HEK293 (cell line): ENCODE results near the gene BID.

Experiments used
- PRDM1 ChIP-seq: fragments of 450-650 bp; formaldehyde crosslinking; IDR thresholded peaks from 2 replicates; pipeline ENCODE4; 2016; ENCODE audit warnings: missing biosample characterization, missing genetic modification characterization
- ZBTB1 ChIP-seq: fragments of 450-650 bp; formaldehyde crosslinking; IDR thresholded peaks from 2 replicates; pipeline ENCODE4 v1.5.1; 2016; ENCODE audit warnings: missing biosample characterization, missing genetic modification characterization
- ZNF292 ChIP-seq: fragments of 450-650 bp; formaldehyde crosslinking; IDR thresholded peaks from 2 replicates; pipeline ENCODE4 v1.5.1; 2016; ENCODE audit warnings: low read depth, missing biosample characterization, missing genetic modification characterization, borderline replicate concordance
- ZNF324 ChIP-seq: fragments of 450-650 bp; formaldehyde crosslinking; IDR thresholded peaks from 2 replicates; pipeline ENCODE4 v1.5.1; 2016; ENCODE audit warnings: missing biosample characterization, missing genetic modification characterization
- ZNF510 ChIP-seq: fragments of 450-650 bp; formaldehyde crosslinking; IDR thresholded peaks from 2 replicates; pipeline ENCODE4 v1.5.1; 2018; ENCODE audit warnings: mild to moderate bottlenecking, missing genetic modification characterization, missing biosample characterization; ENCODE audit not compliant: insufficient replicate concordance
- ZNF585B ChIP-seq: fragments of 450-650 bp; formaldehyde crosslinking; IDR thresholded peaks from 2 replicates; pipeline ENCODE4 v1.5.1; 2016; ENCODE audit warnings: missing biosample characterization, missing genetic modification characterization
- TF ChIP-seq, protein P1 (sequence below): fragments of 450-650 bp; formaldehyde crosslinking; IDR thresholded peaks from 2 replicates; pipeline ENCODE4 v1.5.1; 2016; ENCODE audit warnings: missing biosample characterization, missing genetic modification characterization
- TF ChIP-seq, protein P2 (sequence below): fragments of 450-650 bp; formaldehyde crosslinking; IDR thresholded peaks from 2 replicates; pipeline ENCODE4 v1.5.1; 2016; ENCODE audit warnings: missing biosample characterization, missing genetic modification characterization, borderline replicate concordance
- TF ChIP-seq, protein P3 (sequence below): sonication (generic); formaldehyde crosslinking; IDR thresholded peaks from 2 replicates; pipeline ENCODE4 v1.8.1; 2022; ENCODE audit warnings: mild to moderate bottlenecking, moderate library complexity, missing genetic modification reagents
- TF ChIP-seq, protein P4 (sequence below): fragments of 450-650 bp; formaldehyde crosslinking; IDR thresholded peaks from 2 replicates; pipeline ENCODE4 v1.5.1; 2016; ENCODE audit warnings: missing biosample characterization, missing genetic modification characterization
- TF ChIP-seq, protein P5 (sequence below): fragments of 450-650 bp; formaldehyde crosslinking; conservative IDR thresholded peaks from 2 replicates; pipeline ENCODE4 v1.5.1; 2016; ENCODE audit warnings: low read depth, missing biosample characterization, missing genetic modification characterization

DNA sequence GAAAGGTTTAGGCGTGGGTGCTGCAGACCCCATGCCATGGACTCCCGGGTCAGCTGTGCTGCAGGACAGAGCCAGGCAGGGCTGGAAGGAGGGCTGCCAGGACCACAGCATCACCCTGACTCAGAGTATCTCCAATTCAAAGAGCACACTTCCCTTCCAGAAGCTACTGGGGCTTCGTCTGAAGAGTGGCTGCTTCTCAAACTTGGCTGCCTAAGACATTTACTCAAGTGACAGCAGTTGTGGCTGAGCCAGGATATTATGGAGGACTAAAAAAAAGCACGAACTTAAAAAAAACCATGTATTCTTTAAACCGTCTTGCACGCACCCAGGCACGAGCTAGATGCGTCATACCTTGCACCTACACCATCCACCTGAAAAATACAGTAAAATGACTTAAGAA lies 13.0 kb upstream of the BID start:
- TF ChIP-seq ZBTB1 (tag by site-specific recombination) = no peak
- no peak for TF ChIP-seq ZNF510 (tag by site-specific recombination)
- TF ChIP-seq, protein P1, sequence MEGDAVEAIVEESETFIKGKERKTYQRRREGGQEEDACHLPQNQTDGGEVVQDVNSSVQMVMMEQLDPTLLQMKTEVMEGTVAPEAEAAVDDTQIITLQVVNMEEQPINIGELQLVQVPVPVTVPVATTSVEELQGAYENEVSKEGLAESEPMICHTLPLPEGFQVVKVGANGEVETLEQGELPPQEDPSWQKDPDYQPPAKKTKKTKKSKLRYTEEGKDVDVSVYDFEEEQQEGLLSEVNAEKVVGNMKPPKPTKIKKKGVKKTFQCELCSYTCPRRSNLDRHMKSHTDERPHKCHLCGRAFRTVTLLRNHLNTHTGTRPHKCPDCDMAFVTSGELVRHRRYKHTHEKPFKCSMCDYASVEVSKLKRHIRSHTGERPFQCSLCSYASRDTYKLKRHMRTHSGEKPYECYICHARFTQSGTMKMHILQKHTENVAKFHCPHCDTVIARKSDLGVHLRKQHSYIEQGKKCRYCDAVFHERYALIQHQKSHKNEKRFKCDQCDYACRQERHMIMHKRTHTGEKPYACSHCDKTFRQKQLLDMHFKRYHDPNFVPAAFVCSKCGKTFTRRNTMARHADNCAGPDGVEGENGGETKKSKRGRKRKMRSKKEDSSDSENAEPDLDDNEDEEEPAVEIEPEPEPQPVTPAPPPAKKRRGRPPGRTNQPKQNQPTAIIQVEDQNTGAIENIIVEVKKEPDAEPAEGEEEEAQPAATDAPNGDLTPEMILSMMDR (tag by site-specific recombination) = no peak
- TF ChIP-seq PRDM1 (tag by site-specific recombination) = no peak
- TF ChIP-seq, protein P2, sequence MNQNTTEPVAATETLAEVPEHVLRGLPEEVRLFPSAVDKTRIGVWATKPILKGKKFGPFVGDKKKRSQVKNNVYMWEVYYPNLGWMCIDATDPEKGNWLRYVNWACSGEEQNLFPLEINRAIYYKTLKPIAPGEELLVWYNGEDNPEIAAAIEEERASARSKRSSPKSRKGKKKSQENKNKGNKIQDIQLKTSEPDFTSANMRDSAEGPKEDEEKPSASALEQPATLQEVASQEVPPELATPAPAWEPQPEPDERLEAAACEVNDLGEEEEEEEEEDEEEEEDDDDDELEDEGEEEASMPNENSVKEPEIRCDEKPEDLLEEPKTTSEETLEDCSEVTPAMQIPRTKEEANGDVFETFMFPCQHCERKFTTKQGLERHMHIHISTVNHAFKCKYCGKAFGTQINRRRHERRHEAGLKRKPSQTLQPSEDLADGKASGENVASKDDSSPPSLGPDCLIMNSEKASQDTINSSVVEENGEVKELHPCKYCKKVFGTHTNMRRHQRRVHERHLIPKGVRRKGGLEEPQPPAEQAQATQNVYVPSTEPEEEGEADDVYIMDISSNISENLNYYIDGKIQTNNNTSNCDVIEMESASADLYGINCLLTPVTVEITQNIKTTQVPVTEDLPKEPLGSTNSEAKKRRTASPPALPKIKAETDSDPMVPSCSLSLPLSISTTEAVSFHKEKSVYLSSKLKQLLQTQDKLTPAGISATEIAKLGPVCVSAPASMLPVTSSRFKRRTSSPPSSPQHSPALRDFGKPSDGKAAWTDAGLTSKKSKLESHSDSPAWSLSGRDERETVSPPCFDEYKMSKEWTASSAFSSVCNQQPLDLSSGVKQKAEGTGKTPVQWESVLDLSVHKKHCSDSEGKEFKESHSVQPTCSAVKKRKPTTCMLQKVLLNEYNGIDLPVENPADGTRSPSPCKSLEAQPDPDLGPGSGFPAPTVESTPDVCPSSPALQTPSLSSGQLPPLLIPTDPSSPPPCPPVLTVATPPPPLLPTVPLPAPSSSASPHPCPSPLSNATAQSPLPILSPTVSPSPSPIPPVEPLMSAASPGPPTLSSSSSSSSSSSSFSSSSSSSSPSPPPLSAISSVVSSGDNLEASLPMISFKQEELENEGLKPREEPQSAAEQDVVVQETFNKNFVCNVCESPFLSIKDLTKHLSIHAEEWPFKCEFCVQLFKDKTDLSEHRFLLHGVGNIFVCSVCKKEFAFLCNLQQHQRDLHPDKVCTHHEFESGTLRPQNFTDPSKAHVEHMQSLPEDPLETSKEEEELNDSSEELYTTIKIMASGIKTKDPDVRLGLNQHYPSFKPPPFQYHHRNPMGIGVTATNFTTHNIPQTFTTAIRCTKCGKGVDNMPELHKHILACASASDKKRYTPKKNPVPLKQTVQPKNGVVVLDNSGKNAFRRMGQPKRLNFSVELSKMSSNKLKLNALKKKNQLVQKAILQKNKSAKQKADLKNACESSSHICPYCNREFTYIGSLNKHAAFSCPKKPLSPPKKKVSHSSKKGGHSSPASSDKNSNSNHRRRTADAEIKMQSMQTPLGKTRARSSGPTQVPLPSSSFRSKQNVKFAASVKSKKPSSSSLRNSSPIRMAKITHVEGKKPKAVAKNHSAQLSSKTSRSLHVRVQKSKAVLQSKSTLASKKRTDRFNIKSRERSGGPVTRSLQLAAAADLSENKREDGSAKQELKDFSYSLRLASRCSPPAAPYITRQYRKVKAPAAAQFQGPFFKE (tag by site-specific recombination) = no peak
- no peak for TF ChIP-seq ZNF292 (tag by site-specific recombination)
- TF ChIP-seq, protein P3, sequence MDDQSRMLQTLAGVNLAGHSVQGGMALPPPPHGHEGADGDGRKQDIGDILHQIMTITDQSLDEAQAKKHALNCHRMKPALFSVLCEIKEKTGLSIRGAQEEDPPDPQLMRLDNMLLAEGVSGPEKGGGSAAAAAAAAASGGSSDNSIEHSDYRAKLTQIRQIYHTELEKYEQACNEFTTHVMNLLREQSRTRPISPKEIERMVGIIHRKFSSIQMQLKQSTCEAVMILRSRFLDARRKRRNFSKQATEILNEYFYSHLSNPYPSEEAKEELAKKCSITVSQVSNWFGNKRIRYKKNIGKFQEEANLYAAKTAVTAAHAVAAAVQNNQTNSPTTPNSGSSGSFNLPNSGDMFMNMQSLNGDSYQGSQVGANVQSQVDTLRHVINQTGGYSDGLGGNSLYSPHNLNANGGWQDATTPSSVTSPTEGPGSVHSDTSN (CRISPR knock-in tag) = no peak
- TF ChIP-seq, protein P4, sequence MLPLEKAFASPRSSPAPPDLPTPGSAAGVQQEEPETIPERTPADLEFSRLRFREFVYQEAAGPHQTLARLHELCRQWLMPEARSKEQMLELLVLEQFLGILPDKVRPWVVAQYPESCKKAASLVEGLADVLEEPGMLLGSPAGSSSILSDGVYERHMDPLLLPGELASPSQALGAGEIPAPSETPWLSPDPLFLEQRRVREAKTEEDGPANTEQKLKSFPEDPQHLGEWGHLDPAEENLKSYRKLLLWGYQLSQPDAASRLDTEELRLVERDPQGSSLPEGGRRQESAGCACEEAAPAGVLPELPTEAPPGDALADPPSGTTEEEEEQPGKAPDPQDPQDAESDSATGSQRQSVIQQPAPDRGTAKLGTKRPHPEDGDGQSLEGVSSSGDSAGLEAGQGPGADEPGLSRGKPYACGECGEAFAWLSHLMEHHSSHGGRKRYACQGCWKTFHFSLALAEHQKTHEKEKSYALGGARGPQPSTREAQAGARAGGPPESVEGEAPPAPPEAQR (tag by site-specific recombination) = no peak
- TF ChIP-seq, protein P5, sequence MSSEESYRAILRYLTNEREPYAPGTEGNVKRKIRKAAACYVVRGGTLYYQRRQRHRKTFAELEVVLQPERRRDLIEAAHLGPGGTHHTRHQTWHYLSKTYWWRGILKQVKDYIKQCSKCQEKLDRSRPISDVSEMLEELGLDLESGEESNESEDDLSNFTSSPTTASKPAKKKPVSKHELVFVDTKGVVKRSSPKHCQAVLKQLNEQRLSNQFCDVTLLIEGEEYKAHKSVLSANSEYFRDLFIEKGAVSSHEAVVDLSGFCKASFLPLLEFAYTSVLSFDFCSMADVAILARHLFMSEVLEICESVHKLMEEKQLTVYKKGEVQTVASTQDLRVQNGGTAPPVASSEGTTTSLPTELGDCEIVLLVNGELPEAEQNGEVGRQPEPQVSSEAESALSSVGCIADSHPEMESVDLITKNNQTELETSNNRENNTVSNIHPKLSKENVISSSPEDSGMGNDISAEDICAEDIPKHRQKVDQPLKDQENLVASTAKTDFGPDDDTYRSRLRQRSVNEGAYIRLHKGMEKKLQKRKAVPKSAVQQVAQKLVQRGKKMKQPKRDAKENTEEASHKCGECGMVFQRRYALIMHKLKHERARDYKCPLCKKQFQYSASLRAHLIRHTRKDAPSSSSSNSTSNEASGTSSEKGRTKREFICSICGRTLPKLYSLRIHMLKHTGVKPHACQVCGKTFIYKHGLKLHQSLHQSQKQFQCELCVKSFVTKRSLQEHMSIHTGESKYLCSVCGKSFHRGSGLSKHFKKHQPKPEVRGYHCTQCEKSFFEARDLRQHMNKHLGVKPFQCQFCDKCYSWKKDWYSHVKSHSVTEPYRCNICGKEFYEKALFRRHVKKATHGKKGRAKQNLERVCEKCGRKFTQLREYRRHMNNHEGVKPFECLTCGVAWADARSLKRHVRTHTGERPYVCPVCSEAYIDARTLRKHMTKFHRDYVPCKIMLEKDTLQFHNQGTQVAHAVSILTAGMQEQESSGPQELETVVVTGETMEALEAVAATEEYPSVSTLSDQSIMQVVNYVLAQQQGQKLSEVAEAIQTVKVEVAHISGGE (tag by site-specific recombination) = no peak
- no peak for TF ChIP-seq ZNF324 (tag by site-specific recombination)
- TF ChIP-seq ZNF585B (tag by site-specific recombination) = no peak
